ENCODE results near the gene MRTFB.

- TF ChIP-seq CTCF (IDR thresholded peaks at IDR 0.05) (no peak), POLR2AphosphoS5 (IDR thresholded peaks at IDR 0.05) (no peak), POLR2A (IDR thresholded peaks at IDR 0.05) (no peak)
These were observed 605 bp downstream of the MRTFB start for GRCh38 chr16:14071576-14072271.

Measured in stomach (tissue), 4 donors.